ENCODE measurements around the gene SOX30. TPM values are rescaled to one million over a fixed set of nuclear protein-coding genes. Genes with fewer than 3 reads are reported as not detected.

SOX30 gene
- total RNA-seq, 1 experiment from 2014 or later: 0.46 TPM

GRCh38 chr5:157607371-157608161 lies 44.7 kb downstream of the SOX30 start:
- H3K36me3 Mint-ChIP-seq: no peaks in the 10 kb centered on the region
- ATAC-seq (no peak), DNase-seq (ENCODE audit: low spot score) (no peak)
- TF ChIP-seq JUN (CRISPR knock-in tag; IDR thresholded peaks at IDR 0.05) (no peak), USF2 (CRISPR knock-in tag; IDR thresholded peaks at IDR 0.05) (no peak), ZNF423 (CRISPR knock-in tag; IDR thresholded peaks at IDR 0.05) (no peak), KAT7 (CRISPR knock-in tag; IDR thresholded peaks at IDR 0.05; ENCODE audit: borderline replicate concordance) (no peak), E2F5 (CRISPR knock-in tag; IDR thresholded peaks at IDR 0.05) (no peak), SMAD4 (CRISPR knock-in tag; IDR thresholded peaks at IDR 0.05) (no peak), ZNF281 (CRISPR knock-in tag; IDR thresholded peaks at IDR 0.05) (no peak), RORB (CRISPR knock-in tag; IDR thresholded peaks at IDR 0.05) (no peak), SOX15 (CRISPR knock-in tag; IDR thresholded peaks at IDR 0.05) (no peak), ZNF396 (CRISPR knock-in tag; IDR thresholded peaks at IDR 0.05; ENCODE audit: borderline replicate concordance) (no peak), PREB (CRISPR knock-in tag; IDR thresholded peaks at IDR 0.05; ENCODE audit: borderline replicate concordance) (no peak), NFE2L1 (CRISPR knock-in tag; IDR thresholded peaks at IDR 0.05) (no peak), GRHL2 (CRISPR knock-in tag; IDR thresholded peaks at IDR 0.05; ENCODE audit: insufficient replicate concordance, severe bottlenecking) (no peak), OVOL2 (CRISPR knock-in tag; IDR thresholded peaks at IDR 0.05; ENCODE audit: borderline replicate concordance) (no peak), IRF2 (CRISPR knock-in tag; IDR thresholded peaks at IDR 0.05; ENCODE audit: borderline replicate concordance, low read depth) (no peak)
- ChIA-PET CTCF (no interaction called here), POLR2A (no interaction called here)
- no peak overlapping the region for H3K27ac Mint-ChIP-seq
- no peaks in the 10 kb centered on the region for H3K27me3 Mint-ChIP-seq (ENCODE audit: low read depth)
- 0 out of 2 replicates have a peak, but pooled peaks cover 3% of the 10 kb centered on the region for H3K9me3 Mint-ChIP-seq
- no peaks in the 10 kb centered on the region; the same call in 1 of the 2 replicates for H3K4me1 Mint-ChIP-seq
- H3K4me3 Mint-ChIP-seq: no peak overlapping the region

GRCh38 chr5:157606046-157606445 lies 46.2 kb downstream of the SOX30 start:
- no peak for TF ChIP-seq STAT6 (CRISPR knock-in tag; conservative IDR thresholded peaks at IDR 0.05; ENCODE audit: low read depth)
- TF ChIP-seq RORB (CRISPR knock-in tag; IDR thresholded peaks at IDR 0.05): no peak
- TF ChIP-seq EMX1 (CRISPR knock-in tag; IDR thresholded peaks at IDR 0.05): no peak
- no peak for TF ChIP-seq OVOL2 (CRISPR knock-in tag; IDR thresholded peaks at IDR 0.05; ENCODE audit: borderline replicate concordance)
- no peak for TF ChIP-seq IRF2 (CRISPR knock-in tag; IDR thresholded peaks at IDR 0.05; ENCODE audit: borderline replicate concordance, low read depth)
- no peaks in the 10 kb centered on the region for H3K27me3 Mint-ChIP-seq (ENCODE audit: low read depth)
- CTCF ChIA-PET: no interaction called here
- H3K27ac Mint-ChIP-seq: no peak overlapping the region
- no peaks in the 10 kb centered on the region for H3K36me3 Mint-ChIP-seq
- no peak overlapping the region for H3K4me3 Mint-ChIP-seq
- H3K9me3 Mint-ChIP-seq: 0 out of 2 replicates have a peak, but pooled peaks cover 3% of the 10 kb centered on the region
- ATAC-seq (no peak), DNase-seq (ENCODE audit: low spot score) (no peak)
- no peaks in the 10 kb centered on the region for H3K4me1 Mint-ChIP-seq
- POLR2A ChIA-PET: no interaction called here

Measured in WTC11 (cell line).